ENCODE data around the gene HRH1.

DNA sequence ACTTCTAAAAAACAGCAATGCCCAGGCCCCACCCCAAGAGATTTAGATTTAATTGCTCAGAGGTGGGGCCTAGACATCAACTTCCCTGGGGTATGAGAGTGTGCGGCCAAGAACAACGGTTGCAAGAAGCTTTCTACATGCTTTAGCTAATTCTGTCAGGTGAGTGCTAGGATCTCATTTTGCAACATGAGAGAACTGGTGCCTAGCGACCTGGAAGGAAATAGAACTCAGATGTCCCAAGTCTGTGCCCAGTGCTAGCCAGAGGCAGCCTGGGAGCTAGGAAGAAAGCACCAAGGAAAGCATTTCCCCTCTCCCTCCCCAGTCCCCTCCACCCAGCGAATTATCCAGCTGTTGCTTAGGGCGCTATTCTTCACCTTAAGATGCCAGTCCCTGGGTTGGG is 22.9 kb upstream of the HRH1 start:
- TF ChIP-seq, protein P1, sequence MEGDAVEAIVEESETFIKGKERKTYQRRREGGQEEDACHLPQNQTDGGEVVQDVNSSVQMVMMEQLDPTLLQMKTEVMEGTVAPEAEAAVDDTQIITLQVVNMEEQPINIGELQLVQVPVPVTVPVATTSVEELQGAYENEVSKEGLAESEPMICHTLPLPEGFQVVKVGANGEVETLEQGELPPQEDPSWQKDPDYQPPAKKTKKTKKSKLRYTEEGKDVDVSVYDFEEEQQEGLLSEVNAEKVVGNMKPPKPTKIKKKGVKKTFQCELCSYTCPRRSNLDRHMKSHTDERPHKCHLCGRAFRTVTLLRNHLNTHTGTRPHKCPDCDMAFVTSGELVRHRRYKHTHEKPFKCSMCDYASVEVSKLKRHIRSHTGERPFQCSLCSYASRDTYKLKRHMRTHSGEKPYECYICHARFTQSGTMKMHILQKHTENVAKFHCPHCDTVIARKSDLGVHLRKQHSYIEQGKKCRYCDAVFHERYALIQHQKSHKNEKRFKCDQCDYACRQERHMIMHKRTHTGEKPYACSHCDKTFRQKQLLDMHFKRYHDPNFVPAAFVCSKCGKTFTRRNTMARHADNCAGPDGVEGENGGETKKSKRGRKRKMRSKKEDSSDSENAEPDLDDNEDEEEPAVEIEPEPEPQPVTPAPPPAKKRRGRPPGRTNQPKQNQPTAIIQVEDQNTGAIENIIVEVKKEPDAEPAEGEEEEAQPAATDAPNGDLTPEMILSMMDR (IDR thresholded peaks at IDR 0.05 in 4 of 5, conservative IDR thresholded peaks at IDR 0.05 in 1 of 5), result no peak
- no peak for TF ChIP-seq POLR2A (IDR thresholded peaks at IDR 0.05)
